ENCODE results near the gene KRT76. TPM values are rescaled to one million over a fixed set of nuclear protein-coding genes. Genes with fewer than 3 reads are reported as not detected.

The KRT76 gene
- total RNA-seq, 4 donors from 2014 or later, result not detected

- Histone ChIP-seq H3K27me3 (no peaks in the 10 kb centered on the region), H3K27ac (no peak overlapping the region), H3K4me3 (no peak overlapping the region), H3K9me3 (no peaks in the 10 kb centered on the region), H3K36me3 (no peaks in the 10 kb centered on the region), H3K4me1 (no peaks in the 10 kb centered on the region)
- TF ChIP-seq POLR2A (IDR thresholded peaks at IDR 0.05), result no peak
- no peak for TF ChIP-seq CTCF (IDR thresholded peaks at IDR 0.05)
- no peak for DNase-seq
These were observed 28.6 kb downstream of the KRT76 start for GRCh38 chr12:52748578-52748977.

- Histone ChIP-seq H3K4me3 (no peak overlapping the region), H3K27me3 (no peaks in the 10 kb centered on the region), H3K4me1 (no peaks in the 10 kb centered on the region), H3K36me3 (no peaks in the 10 kb centered on the region), H3K9me3 (no peaks in the 10 kb centered on the region), H3K27ac (no peak overlapping the region)
- TF ChIP-seq POLR2A (IDR thresholded peaks at IDR 0.05), result no peak
- no peak for TF ChIP-seq CTCF (IDR thresholded peaks at IDR 0.05)
- no peak for DNase-seq
These were observed 31.6 kb downstream of the KRT76 start for GRCh38 chr12:52745554-52745953.

- TF ChIP-seq POLR2A (IDR thresholded peaks at IDR 0.05), result no peak
- no peak for TF ChIP-seq CTCF (IDR thresholded peaks at IDR 0.05)
- Histone ChIP-seq H3K4me3 (no peak overlapping the region), H3K4me1 (no peaks in the 10 kb centered on the region), H3K9me3 (no peaks in the 10 kb centered on the region), H3K27me3 (no peaks in the 10 kb centered on the region), H3K27ac (no peak overlapping the region), H3K36me3 (no peaks in the 10 kb centered on the region)
- DNase-seq, result no peak
These were observed 32.5 kb downstream of the KRT76 start for GRCh38 chr12:52744493-52745156.

- H3K4me1 ChIP-seq, result no peaks in the 10 kb centered on the region
- no peaks in the 10 kb centered on the region for H3K27me3 ChIP-seq
- H3K4me3 ChIP-seq, result no peak overlapping the region
- no peak for DNase-seq
- no peak overlapping the region for H3K27ac ChIP-seq
- H3K36me3 ChIP-seq, result no peaks in the 10 kb centered on the region
- no peaks in the 10 kb centered on the region for H3K9me3 ChIP-seq
- TF ChIP-seq CTCF (IDR thresholded peaks at IDR 0.05), result no peak
- no peak for TF ChIP-seq POLR2A (IDR thresholded peaks at IDR 0.05)
These were observed 34.2 kb downstream of the KRT76 start for GRCh38 chr12:52742822-52743457.

- no peak overlapping the region for H3K27ac ChIP-seq
These were observed 35.0 kb downstream of the KRT76 start for GRCh38 chr12:52742196-52742580.

More at GRCh38 chr12:52742196-52742580, 35.0 kb downstream of the KRT76 start:
- H3K9me3 ChIP-seq, result no peaks in the 10 kb centered on the region
- H3K27me3 ChIP-seq, result no peaks in the 10 kb centered on the region
- no peaks in the 10 kb centered on the region for H3K4me1 ChIP-seq
- H3K4me3 ChIP-seq, result no peak overlapping the region
- DNase-seq, result no peak
- TF ChIP-seq CTCF (IDR thresholded peaks at IDR 0.05) (no peak), POLR2A (IDR thresholded peaks at IDR 0.05) (no peak)
- H3K36me3 ChIP-seq, result no peaks in the 10 kb centered on the region
